Stimulated activated CD8-positive, alpha-beta memory T cell treated with anti-CD3 and anti-CD28 coated beads, Interleukin-15, amount 100 ng/mL, for 48 hours (primary cell): ENCODE results near the gene KRTAP12-3.
A peak's percentile ranks its signal among the peaks of the same experiment; 100 is the strongest.
"Not testable (repeated sequence)": the region's sequence is repeated elsewhere in the genome, so short reads cannot be mapped to it uniquely, and the experiment has no call there.

Experiments
- DNase-seq, 2 donors: peaks; one replicate each; pipeline ENCODE4 v3.0.0-alpha.2; 2020; ENCODE audit warnings: low read depth in 2 of 2

Gene KRTAP12-3, protein sequence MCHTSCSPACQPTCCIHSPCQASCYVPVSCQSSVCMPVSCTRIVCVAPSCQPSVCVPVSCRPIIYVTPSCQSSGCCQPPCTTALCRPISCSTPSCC

GRCh38 chr21:44657635-44658540 is at the start of gene KRTAP12-3:
Gene KRTAP12-3 (plus strand): TSS chr21:44657932. CDS start chr21:44657980, 48 bp downstream.
- DNase-seq = no peak

- DNase-seq = no peak
These were observed 48.5 kb upstream of the KRTAP12-3 start for GRCh38 chr21:44609193-44609592.

DNA sequence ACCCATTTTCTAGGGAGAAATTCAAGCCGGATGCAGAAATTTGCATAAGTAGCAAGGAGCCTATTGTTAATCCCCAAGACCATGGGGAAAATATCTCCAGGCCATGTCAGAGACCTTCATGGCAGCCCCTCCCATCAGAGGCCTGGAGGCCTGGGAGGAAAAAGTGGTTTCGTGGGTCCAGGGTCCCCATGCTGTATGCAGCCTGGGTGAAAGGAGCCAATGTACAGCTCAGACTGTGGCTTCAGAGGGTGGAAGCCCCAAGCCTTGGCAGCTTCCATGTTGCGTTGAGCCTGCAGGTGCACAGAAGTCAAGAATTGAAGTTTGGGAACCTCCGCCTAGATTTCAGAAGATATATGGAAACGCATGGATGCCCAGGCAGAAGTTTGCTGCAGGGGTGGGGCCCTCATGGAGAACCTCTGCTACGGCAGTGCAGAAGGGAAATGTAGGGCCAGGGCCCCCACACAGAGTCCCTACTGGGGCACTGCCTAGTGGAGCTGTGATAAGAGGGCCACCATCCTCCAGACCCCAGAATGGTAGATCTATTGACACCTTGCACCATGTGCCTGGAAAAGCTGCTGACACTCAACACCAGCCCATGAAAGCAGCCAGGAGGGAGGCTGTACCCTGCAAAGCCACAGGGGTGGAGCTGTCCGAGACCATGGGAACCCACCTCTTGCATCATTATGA is 47.4 kb upstream of the KRTAP12-3 start:
- DNase-seq = not testable (repeated sequence)

- DNase-seq = no peak
These were observed 46.2 kb upstream of the KRTAP12-3 start for GRCh38 chr21:44611551-44611950.

GRCh38 chr21:44612029-44612486 is 45.7 kb upstream of the KRTAP12-3 start, which contains the start of gene KRTAP10-8:
Gene KRTAP10-8 (plus strand): TSS chr21:44612079. CDS start chr21:44612101, 22 bp downstream.
- DNase-seq = no peak

- DNase-seq = no peak
These were observed 45.0 kb upstream of the KRTAP12-3 start for GRCh38 chr21:44612669-44613229.

DNA sequence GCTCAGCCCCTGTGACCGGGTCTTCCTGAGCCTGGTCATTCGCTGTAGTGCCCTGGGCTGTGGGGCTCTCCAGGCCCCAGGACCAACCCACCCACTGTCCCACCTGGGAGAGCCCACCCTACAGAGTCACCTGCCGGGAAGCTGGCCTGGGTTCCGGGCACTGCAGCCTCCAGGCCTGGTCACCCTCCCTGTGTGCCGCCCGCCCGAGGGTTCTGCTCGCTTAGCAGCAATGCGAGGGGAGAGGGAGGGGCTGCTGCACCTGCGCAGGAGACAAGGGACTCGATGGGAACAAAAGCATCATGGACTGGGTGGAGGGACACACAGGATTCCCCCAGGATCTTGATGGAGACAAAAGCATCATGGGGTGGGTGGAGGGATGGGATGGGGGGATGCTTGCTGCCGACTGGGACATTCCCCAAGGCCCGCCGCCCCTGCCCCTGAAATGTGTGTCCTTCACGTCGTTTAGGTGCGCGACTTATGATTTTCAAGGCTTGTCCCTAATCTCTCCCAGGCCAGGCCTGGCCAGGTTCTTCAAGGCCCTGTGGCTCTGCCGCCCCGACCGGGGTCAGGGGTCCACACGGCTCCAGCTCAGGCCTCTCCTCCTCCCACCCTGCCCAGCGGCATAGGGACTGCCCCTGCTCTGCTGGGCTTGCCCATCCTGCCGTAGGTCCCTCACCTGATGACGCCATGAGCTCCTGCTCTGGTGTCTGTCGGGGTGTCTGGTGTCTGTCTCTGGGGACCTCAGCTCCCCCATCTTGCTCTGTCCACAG is 44.2 kb upstream of the KRTAP12-3 start:
- DNase-seq = no peak

GRCh38 chr21:44614161-44614631 is 43.5 kb upstream of the KRTAP12-3 start:
- no peak for DNase-seq

DNA sequence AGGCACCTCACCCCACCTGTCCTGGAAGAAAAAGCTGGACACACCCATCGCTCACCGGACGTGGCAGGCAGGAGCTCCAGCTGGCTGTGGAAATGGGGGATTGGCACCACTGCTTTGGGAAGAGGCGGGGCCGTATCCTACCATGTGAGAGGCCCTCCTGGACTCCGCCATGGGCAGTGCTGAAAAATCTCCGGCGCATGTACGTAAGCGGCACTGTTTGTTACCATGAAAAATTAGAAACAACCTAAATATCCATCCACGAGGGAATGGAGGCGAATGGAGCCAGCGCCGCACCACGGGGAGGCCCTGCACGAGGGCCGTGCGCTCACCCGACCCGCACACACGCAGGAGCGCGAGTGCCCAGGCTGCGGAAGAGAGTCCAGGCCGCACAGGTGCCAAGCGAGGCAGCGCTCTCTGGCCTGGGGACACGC is 42.8 kb upstream of the KRTAP12-3 start:
- no peak for DNase-seq

DNA sequence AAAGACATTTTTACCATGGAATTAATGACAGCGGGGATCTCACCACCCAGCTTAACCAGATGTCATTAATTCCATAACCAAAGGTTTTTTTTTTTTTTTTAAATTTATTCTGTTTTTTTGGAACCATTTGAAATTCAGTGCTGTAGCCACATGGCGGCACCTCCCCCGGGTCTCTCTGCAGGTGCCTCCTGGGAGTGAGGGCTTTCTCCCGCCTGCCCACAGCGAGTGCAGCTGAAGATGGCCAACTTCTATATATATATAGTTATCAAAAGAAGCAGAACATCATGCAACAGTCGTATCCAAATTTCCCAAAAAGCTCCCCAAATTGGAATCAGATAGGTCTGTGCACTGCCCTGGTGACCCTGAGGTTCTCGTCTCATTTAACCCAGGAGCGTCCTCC is 42.3 kb upstream of the KRTAP12-3 start:
- DNase-seq = no peak

- DNase-seq = no peak
These were observed 41.7 kb upstream of the KRTAP12-3 start for GRCh38 chr21:44615911-44616590.

DNA sequence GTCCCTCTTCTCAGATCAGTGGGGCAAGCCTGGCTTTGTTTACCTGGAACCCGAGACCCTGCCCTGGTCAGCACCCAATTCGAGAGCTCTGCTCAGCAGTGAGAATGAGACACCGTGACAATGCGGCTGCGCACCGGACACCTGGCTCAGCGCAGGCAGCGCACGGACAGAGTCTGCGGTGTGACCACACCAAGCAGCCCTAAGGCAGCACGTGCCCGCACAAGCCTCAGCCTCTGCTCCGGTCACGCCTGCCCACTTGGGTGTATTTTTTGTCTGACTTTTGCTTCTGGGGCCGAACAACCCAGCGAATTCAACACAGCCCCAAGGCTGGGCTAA is 41.2 kb upstream of the KRTAP12-3 start:
- DNase-seq = no peak

- no peak for DNase-seq
These were observed 40.6 kb upstream of the KRTAP12-3 start for GRCh38 chr21:44617071-44617501.

- no peak for DNase-seq
These were observed 39.2 kb upstream of the KRTAP12-3 start for GRCh38 chr21:44618504-44618903.

- peak in 1 of 2 donors; percentile 11 for DNase-seq
These were observed 38.8 kb upstream of the KRTAP12-3 start for GRCh38 chr21:44618909-44619308.

DNA sequence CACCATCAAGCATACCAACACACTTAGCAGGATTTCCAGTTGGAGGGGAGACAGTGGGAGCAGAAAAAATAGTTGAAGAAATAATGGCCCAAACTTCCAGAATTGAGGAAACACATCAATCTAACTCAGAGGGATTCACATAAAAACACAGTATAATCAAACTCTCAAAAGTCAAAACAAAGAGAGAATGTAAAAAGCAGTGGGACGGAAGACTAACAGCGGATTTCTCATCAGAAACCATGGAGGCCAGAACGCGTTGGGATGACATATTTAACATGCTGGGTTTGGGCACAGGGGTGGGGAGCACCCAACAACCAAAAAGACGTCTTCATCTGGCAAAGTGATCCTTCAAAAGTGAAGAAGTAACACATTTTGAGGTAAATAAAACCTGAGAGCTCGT is 37.8 kb upstream of the KRTAP12-3 start:
- no peak for DNase-seq

- no peak for DNase-seq
These were observed 34.2 kb upstream of the KRTAP12-3 start for GRCh38 chr21:44623575-44623974.

DNA sequence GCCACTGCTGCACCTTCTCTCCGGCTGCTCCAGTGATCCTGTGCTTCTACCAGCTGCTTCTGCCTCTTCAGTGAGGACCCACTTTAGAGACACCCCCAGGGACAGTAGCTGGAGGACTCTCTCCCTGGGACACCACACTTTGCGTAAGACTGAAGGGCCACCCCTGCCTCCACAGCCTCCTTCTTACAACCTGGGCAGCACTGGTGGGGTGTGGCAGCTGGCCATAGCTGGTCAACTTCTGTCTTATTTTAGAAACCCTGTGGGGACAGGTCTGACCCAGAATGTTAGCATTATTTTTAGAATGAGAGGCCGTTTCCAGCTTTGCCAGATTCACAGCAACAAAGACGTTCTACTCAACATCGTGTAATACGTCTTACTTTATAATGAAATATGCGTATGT is 32.0 kb upstream of the KRTAP12-3 start:
- no peak for DNase-seq

- no peak for DNase-seq
These were observed 31.5 kb upstream of the KRTAP12-3 start for GRCh38 chr21:44626262-44626661.

GRCh38 chr21:44626673-44627143 is 31.0 kb upstream of the KRTAP12-3 start, which contains the start of gene KRTAP10-9:
Gene KRTAP10-9 (plus strand): TSS chr21:44627093. CDS start chr21:44627172, 79 bp downstream.
- no peak for DNase-seq
